OCI-LY1 (cell line): Measurements from ENCODE around the gene PLXNA1.

ENCODE experiments used
- H2AFZ ChIP-seq: fragments of 200-600 bp; sonication (generic), shearing (Covaris generic); 2 replicates; pipeline ENCODE4 v1.6.0; 2014; ENCODE audit warnings: antibody characterized with exemption, mild to moderate bottlenecking, low read length
- H3F3A ChIP-seq: fragments of 200-600 bp; sonication (generic), shearing (Covaris generic); 2 replicates; pipeline ENCODE4 v1.6.0; 2014; ENCODE audit warnings: mild to moderate bottlenecking, antibody characterized with exemption, low read length, moderate library complexity; ENCODE audit not compliant: insufficient read depth
- H3K27ac ChIP-seq: fragments of 200-600 bp; sonication (generic); 2 replicates; pipeline ENCODE4 v1.5.1; 2014; ENCODE audit warnings: low read length, mixed run types, mild to moderate bottlenecking, low read depth; ENCODE audit not compliant: poor library complexity, severe bottlenecking
- H3K27me3 ChIP-seq: fragments of 200-600 bp; sonication (generic); 2 replicates; pipeline ENCODE4 v1.6.0; 2014; ENCODE audit warnings: antibody characterized with exemption, mild to moderate bottlenecking, low read length, moderate library complexity; ENCODE audit not compliant: insufficient read depth
- H3K36me3 ChIP-seq: fragments of 200-600 bp; sonication (generic); 2 replicates; pipeline ENCODE4 v1.6.1; 2014; ENCODE audit warnings: mild to moderate bottlenecking, antibody characterized with exemption, low read length, moderate library complexity, mixed read lengths; ENCODE audit not compliant: insufficient read depth
- H3K4me1 ChIP-seq: fragments of 200-600 bp; sonication (generic); 2 replicates; pipeline ENCODE4 v1.5.1; 2014; ENCODE audit warnings: mild to moderate bottlenecking, low read length, moderate library complexity; ENCODE audit not compliant: insufficient read depth, severe bottlenecking
- H3K4me2 ChIP-seq: fragments of 200-600 bp; sonication (generic), shearing (Covaris generic); 2 replicates; pipeline ENCODE4 v1.6.1; 2014; ENCODE audit warnings: low read length
- H3K4me3 ChIP-seq: fragments of 200-600 bp; sonication (generic); 2 replicates; pipeline ENCODE4 v1.5.1; 2014; ENCODE audit warnings: low read length, low read depth, mild to moderate bottlenecking, mixed read lengths; ENCODE audit not compliant: poor library complexity, severe bottlenecking
- H3K79me2 ChIP-seq: fragments of 200-600 bp; shearing (Covaris generic); 2 replicates; pipeline ENCODE4 v1.6.1; 2016; ENCODE audit warnings: mixed run types, low read length, mixed read lengths; ENCODE audit not compliant: insufficient read depth
- H3K9ac ChIP-seq: fragments of 200-600 bp; sonication (generic), shearing (Covaris generic); 2 replicates; pipeline ENCODE4 v1.6.1; 2014; ENCODE audit warnings: mild to moderate bottlenecking, low read length, mixed read lengths
- H3K9me2 ChIP-seq: fragments of 200-600 bp; sonication (generic), shearing (Covaris generic); 2 replicates; pipeline ENCODE4 v1.6.1; 2014; ENCODE audit warnings: low read depth, mild to moderate bottlenecking, low read length, mixed read lengths
- H3K9me3 ChIP-seq: fragments of 200-600 bp; shearing (Covaris generic); 2 replicates; pipeline ENCODE4 v1.6.1; 2014; ENCODE audit warnings: low read length, mixed read lengths
- H4K20me1 ChIP-seq: fragments of 200-600 bp; sonication (generic), shearing (Covaris generic); 2 replicates; pipeline ENCODE4 v1.6.0; 2016; ENCODE audit warnings: mild to moderate bottlenecking, low read length; ENCODE audit not compliant: insufficient read depth
- EZH2 ChIP-seq: fragments of 200-600 bp; sonication (generic), shearing (Covaris generic); IDR thresholded peaks from 2 replicates; pipeline ENCODE4 v1.8.0; 2017; ENCODE audit warnings: borderline replicate concordance, mixed run types, mild to moderate bottlenecking, antibody characterized with exemption, low read length, moderate library complexity, mixed read lengths
- TF ChIP-seq, protein P1 (sequence below): fragments of 200-600 bp; sonication (generic), shearing (Covaris generic); IDR thresholded peaks from 2 replicates; pipeline ENCODE4 v1.5.1; 2017; ENCODE audit warnings: mild to moderate bottlenecking, antibody characterized with exemption, low read length, moderate library complexity, mixed read lengths

PLXNA1 gene

GRCh38 chr3:126991366-126992200 is 8.7 kb downstream of the PLXNA1 start:
- Histone ChIP-seq H3K79me2 (no peaks in the 10 kb centered on the region), H3K36me3 (no peaks in the 10 kb centered on the region)

GRCh38 chr3:126992216-126992615 is 9.3 kb downstream of the PLXNA1 start:
- H3K9me2 ChIP-seq, result no peaks in the 10 kb centered on the region
- H3K4me1 ChIP-seq, result no peaks in the 10 kb centered on the region
- no peaks in the 10 kb centered on the region for H3K27me3 ChIP-seq
- TF ChIP-seq, protein P1, sequence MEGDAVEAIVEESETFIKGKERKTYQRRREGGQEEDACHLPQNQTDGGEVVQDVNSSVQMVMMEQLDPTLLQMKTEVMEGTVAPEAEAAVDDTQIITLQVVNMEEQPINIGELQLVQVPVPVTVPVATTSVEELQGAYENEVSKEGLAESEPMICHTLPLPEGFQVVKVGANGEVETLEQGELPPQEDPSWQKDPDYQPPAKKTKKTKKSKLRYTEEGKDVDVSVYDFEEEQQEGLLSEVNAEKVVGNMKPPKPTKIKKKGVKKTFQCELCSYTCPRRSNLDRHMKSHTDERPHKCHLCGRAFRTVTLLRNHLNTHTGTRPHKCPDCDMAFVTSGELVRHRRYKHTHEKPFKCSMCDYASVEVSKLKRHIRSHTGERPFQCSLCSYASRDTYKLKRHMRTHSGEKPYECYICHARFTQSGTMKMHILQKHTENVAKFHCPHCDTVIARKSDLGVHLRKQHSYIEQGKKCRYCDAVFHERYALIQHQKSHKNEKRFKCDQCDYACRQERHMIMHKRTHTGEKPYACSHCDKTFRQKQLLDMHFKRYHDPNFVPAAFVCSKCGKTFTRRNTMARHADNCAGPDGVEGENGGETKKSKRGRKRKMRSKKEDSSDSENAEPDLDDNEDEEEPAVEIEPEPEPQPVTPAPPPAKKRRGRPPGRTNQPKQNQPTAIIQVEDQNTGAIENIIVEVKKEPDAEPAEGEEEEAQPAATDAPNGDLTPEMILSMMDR, result no peak
- TF ChIP-seq EZH2, result no peak
- H2AFZ ChIP-seq, result no peak overlapping the region
- no peaks in the 10 kb centered on the region for H3F3A ChIP-seq
- H4K20me1 ChIP-seq, result no peaks in the 10 kb centered on the region
- H3K27ac ChIP-seq, result no peak overlapping the region
- no peak overlapping the region for H3K9ac ChIP-seq
- H3K36me3 ChIP-seq, result no peaks in the 10 kb centered on the region
- H3K9me3 ChIP-seq, result no peaks in the 10 kb centered on the region
- no peak overlapping the region for H3K4me2 ChIP-seq
- no peaks in the 10 kb centered on the region for H3K79me2 ChIP-seq
- no peak overlapping the region for H3K4me3 ChIP-seq

More at GRCh38 chr3:126991366-126992200, 8.7 kb downstream of the PLXNA1 start:
- TF ChIP-seq EZH2, result no peak
- TF ChIP-seq, protein P1, result no peak
- Histone ChIP-seq H2AFZ (no peak overlapping the region), H3K4me3 (no peak overlapping the region), H3K27me3 (no peaks in the 10 kb centered on the region), H4K20me1 (no peaks in the 10 kb centered on the region), H3K27ac (no peak overlapping the region), H3K9me3 (no peaks in the 10 kb centered on the region), H3K4me1 (no peaks in the 10 kb centered on the region), H3K4me2 (no peak overlapping the region), H3K9ac (no peak overlapping the region), H3F3A (no peaks in the 10 kb centered on the region), H3K9me2 (no peaks in the 10 kb centered on the region)

GRCh38 chr3:126992776-126993175 is 9.9 kb downstream of the PLXNA1 start:
- Histone ChIP-seq H3K79me2 (no peaks in the 10 kb centered on the region), H3K27ac (no peak overlapping the region), H3F3A (no peaks in the 10 kb centered on the region), H3K9me2 (no peaks in the 10 kb centered on the region), H3K4me1 (no peaks in the 10 kb centered on the region), H2AFZ (no peak overlapping the region), H3K27me3 (no peaks in the 10 kb centered on the region), H3K36me3 (no peaks in the 10 kb centered on the region), H4K20me1 (no peaks in the 10 kb centered on the region), H3K4me3 (no peak overlapping the region), H3K4me2 (no peak overlapping the region), H3K9ac (no peak overlapping the region), H3K9me3 (no peaks in the 10 kb centered on the region)
- TF ChIP-seq EZH2, result no peak
- TF ChIP-seq, protein P1, result no peak
